GM18873 (cell line): ENCODE results near the gene TRPC5OS.
A peak's percentile ranks its signal among the peaks of the same experiment; 100 is the strongest.

ENCODE experiments used
- ATAC-seq: cut with Tn5 transposase; IDR thresholded peaks from one replicate; pipeline ENCODE4 v1.9.1; 2021; ENCODE audit warnings: mild to moderate bottlenecking, moderate library complexity, moderate number of reproducible peaks; ENCODE audit not compliant: unreplicated experiment, low FRiP score

Gene TRPC5OS

DNA sequence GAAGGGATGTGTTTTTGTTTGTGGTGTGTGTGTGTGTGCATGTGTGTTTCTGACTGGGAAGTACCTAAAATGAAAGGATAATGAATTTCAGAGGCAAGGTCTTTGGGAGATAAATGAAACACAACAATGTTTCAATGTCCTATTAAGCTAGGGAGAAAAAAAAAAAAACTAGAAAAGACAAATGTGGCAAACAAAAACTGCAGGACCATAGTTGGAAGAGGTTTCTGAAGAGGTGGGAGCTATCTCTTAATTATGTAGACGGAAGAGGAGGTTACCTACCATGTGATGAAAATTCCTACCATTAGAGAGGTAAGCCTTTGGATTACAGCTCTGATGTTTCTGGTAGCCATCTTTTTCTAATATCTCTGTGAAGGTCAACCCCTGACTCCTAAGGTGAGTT, at the start of gene TRPC5OS:
TSS of gene TRPC5OS (plus strand) at position 301 of the 400 bp plus-strand sequence. CDS start 25,669 bp downstream, outside the sequence.
- ATAC-seq, result no peak

- ATAC-seq, result no peak
These were observed 46.6 kb upstream of the TRPC5OS start for GRCh38 chrX:111829345-111829744.

GRCh38 chrX:111830571-111830970, 45.4 kb upstream of the TRPC5OS start:
- no peak for ATAC-seq

DNA sequence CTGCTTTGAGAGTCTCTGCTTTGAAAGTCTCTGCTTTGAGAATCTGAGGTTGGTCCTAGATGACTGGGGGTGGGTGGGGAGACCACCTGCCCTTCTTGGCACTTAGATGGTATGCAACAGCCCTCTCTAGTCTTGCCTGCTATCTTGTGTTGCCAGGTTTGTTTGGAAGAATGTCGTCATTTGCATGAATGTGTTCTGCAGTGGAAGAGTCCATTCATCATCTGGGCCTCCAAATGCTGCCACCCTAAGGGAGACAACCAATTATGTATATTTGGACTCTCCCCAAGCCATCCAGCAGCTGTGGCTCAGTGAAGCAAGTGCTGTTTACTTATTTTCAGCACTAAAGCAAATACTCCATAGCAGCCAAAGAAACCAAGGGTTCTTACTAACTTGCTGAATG, 44.6 kb upstream of the TRPC5OS start:
- no peak for ATAC-seq

DNA sequence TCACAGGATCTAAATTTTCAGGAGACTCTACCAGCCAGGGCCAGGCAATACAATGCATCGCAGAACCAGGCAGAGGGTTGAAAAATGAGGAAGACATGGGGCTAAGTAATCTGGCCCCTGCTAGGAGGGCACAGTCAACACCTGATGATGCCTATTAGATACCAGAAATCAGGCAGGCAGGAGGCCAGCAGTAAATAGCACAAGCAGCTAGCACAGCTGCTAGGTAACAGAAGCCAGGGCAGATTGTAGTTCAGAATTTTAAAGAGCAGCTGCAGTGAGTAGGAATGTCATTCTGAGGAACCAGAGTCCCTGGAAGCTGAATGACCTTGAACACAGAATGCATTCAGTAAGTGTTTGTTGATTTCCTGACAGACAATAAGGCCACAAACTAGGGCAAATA, 38.8 kb upstream of the TRPC5OS start:
- no peak for ATAC-seq

- no peak for ATAC-seq
These were observed 28.4 kb upstream of the TRPC5OS start for GRCh38 chrX:111847491-111848133.

DNA sequence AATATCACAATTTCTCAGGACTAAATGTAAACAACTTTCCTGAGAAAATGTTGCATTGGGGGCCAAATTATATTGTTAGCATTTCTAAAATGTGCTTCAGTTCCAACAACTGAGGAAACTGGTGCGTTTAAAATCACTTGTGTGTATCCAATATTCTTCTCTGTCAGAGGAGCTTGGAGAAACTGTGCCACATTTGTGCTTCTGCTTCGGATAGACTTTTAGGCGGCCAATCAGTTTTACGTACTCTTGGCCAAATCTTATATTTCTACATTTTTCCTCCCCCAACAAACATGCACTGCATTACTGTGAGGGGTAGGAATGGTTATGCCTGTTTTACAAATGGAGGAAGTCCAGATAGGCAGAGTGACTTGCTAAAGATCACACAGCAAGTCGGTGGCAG, 27.4 kb upstream of the TRPC5OS start:
- no peak for ATAC-seq

DNA sequence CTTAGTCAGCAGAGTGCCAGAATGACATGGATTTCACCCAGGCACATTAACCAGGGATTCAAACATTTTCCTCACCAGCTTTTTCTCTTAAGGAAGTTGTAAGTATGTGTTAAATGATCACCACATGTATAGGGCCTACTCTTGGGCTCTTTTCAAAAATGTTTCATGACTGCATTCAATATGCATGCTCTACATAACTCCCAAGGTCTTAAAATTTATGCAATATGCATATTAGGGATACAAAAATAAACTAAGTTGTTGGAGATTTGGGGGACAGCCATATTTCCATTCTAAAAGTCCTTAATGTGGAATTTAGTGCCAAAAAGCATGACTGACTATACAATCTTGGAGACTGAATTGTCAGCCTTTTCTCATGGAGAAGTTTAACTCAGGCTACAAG, 25.0 kb upstream of the TRPC5OS start:
- ATAC-seq, result no peak

DNA sequence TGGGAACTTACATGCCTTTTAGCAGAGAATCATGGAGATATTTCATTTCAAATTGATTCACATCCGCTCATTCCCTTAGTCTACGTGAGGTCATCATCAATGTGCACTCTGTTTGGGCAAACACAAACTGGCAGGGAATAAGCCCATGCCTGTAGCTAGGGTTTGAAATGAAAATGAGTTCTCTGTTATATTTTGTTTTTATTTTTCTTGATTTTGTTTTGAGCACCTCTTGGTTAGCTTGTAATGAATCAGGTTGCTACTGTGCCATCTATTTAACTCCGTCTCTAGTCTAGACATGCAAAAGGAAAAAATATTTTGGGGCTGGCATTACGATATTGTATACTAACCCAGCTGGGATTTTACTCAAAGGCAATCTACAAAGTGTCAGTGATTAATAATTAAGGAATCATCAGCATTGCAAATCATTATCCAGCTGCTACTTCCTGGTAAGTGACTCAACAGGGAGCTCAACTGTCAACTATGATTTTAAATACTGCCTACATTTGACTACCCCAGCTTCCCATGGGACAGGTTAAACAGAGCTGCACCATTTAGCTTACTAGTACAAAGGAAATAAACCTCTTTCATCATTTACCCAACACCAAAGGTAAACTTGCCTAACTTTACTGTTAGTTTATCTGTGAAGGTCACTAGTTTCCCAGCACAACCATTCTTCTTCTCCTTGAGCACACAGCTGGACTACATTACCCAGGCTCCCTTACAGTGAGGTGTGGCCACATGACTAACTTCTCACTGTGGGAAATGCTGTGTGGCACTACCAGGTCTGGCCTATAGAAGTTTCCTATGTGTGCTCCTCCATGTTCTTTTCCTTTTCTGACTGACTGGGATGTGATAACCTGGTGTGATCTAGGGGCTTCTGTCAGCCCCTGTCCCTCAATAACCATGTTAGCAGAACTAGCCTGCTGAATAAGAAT, 21.2 kb upstream of the TRPC5OS start:
- no peak for ATAC-seq

DNA sequence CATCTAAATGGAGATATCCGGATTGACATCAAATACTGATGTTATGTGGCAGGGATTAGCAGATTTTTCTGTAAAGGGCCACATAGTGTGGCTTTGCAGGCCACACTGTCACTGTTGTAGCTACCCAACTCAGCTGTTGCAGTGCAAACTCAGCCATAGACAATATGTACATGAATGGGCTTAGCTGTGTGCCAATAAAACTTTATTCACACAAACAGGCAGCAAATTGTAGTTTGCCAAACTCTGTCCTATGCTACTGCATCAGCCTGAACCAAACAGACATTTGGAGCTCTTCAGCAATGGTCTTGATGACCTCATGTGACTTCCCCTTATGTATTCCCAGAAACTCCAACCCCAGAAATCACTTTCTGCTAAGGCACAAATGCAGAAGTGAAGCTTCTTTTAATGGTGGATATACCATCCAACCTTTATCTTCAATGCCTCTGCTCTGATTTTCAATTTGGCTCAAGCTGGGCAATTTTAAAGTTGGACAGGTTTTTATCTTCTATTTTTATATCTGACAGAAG, 18.4 kb upstream of the TRPC5OS start:
- no peak for ATAC-seq

GRCh38 chrX:111861605-111862004, 14.4 kb upstream of the TRPC5OS start:
- no peak for ATAC-seq

GRCh38 chrX:111867236-111867635, 8.7 kb upstream of the TRPC5OS start:
- no peak for ATAC-seq

DNA sequence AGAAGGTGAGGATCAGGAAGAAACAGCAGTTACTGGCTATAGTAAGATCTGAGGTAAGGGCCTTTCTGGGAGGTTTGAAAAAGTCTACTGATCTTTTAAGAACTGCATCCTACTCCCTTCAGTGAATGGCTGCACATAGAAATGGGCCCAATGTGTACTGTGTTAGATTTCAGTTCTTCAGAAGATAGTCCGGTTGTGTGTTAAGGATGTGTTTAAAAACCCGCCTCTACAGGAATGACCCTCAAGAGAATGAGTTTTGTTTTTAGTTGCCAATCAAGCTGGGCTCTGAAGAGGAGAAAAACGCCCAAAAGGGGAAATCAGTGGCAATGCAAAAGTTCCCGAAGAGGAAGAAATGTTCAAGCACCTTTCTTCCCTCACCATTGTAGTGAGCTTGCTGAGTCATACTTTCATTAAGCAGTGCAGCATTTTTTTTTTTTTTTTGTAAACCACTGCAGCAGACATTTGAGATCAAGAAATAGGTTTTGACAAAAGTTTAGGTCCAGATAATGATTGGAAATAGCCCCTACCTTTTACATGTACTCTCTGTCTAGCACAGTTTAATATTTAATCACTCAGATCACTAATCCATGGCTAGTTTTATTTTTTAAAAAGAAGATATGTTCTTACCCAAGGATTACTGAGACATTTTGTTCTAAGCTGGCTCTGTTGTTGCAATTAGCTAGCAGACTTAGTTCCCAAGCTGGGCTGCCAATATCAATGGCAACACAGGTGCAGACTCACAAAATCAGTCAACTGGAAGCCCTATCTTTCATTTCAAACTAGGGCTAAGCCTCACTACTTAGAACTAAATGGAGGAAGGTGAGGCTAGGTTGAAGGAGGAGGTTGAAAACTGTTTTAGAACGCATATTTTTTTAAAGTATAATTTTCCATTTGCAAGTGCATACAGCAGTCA, 7.0 kb upstream of the TRPC5OS start:
- ATAC-seq, result peak; percentile 46

DNA sequence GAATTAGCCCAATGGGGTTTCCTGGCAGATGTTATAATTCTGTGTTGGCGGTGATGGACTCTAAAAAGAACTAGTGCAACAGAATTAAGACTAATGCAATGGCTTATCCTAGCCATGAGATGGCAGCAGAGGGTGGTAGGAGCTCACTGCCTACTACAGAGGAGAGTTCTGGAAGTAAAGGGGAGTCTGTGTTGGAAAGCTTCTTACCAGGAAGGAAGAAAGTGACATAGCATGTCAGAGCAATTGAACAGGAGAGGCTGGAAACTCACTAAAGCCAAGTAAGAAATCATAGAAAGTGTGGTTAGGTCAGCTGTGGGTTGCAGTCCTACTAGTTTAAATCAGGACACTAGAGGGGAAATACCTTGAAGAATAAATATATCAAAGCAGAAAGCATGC, 6.3 kb upstream of the TRPC5OS start:
- ATAC-seq, result peak; percentile 83

- ATAC-seq, result no peak
These were observed 1.7 kb upstream of the TRPC5OS start for GRCh38 chrX:111874241-111874640.

GRCh38 chrX:111876646-111877045, 665 bp downstream of the TRPC5OS start:
- no peak for ATAC-seq

GRCh38 chrX:111877681-111878080, 1.7 kb downstream of the TRPC5OS start:
- ATAC-seq, result no peak

DNA sequence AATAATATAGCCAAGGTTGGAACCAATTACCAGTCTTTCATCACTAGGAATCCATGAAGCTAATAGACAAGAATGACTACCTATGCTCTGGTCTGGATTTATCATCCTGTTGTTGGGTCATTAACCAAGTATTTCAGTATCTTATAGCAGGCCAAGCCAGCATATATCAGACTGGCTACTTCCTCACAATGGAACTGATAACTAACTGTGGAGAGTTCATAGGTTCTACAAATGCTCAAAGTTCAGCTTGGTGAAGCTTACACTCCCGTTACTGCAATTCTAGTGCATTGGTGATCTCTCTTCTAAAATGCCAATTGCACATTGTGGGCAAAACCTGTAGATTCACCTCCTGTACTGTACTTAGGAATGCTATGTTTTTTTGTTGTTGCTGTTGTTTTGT, 4.8 kb downstream of the TRPC5OS start:
- ATAC-seq, result no peak

- no peak for ATAC-seq
These were observed 5.7 kb downstream of the TRPC5OS start for GRCh38 chrX:111881715-111882114.

GRCh38 chrX:111886678-111887077, 10.7 kb downstream of the TRPC5OS start:
- no peak for ATAC-seq
